SKM-1 (cell line): ENCODE data around the gene ECM2.

Source experiments
- DNase-seq: peaks from one replicate; lab custom pipeline; 2025; ENCODE audit not compliant: unreplicated experiment; lab: John Stamatoyannopoulos, UW

ECM2 gene

GRCh38 chr9:92468206-92468605 lies 67.6 kb downstream of the ECM2 start:
- DNase-seq = no peak

- DNase-seq = no peak
These were observed 68.3 kb downstream of the ECM2 start for GRCh38 chr9:92467511-92467910.

GRCh38 chr9:92467041-92467440 lies 68.7 kb downstream of the ECM2 start:
- DNase-seq = no peak

- no peak for DNase-seq
These were observed 71.8 kb downstream of the ECM2 start for GRCh38 chr9:92463984-92464383.

GRCh38 chr9:92463387-92463786 lies 72.4 kb downstream of the ECM2 start:
- DNase-seq = no peak

- DNase-seq = no peak
These were observed 78.2 kb downstream of the ECM2 start for GRCh38 chr9:92457576-92457975.

GRCh38 chr9:92455217-92455616 lies 80.6 kb downstream of the ECM2 start:
- DNase-seq = no peak

GRCh38 chr9:92446536-92446935 lies 89.3 kb downstream of the ECM2 start:
- no peak for DNase-seq
